ENCODE results near the gene HSPA4L. TPM values are rescaled to one million over a fixed set of nuclear protein-coding genes. Genes with fewer than 3 reads are reported as not detected.

Gene HSPA4L
- total and polyA plus RNA-seq, 2 experiments from 2014 or later = 3.5 to 4.2 TPM

- no peaks in the 10 kb centered on the region for H3K27me3 ChIP-seq (ENCODE audit: insufficient read depth)
- Mint-ChIP-seq H3K4me1 (peaks cover 4% of the 10 kb centered on the region; the same call in 2 of the 3 replicates), H3K9me3 (peaks cover 5% of the 10 kb centered on the region; the same call in 2 of the 3 replicates), H3K36me3 (ENCODE audit: low read depth) (peaks cover 3% of the 10 kb centered on the region; the same call in 2 of the 3 replicates), H3K27ac (no peak overlapping the region), H3K4me3 (no peak overlapping the region), H3K27me3 (ENCODE audit: insufficient read depth, low read depth, poor library complexity) (no peaks in the 10 kb centered on the region)
- H3K4me3 ChIP-seq = no peak overlapping the region
- H3K4me1 ChIP-seq (ENCODE audit: insufficient read depth) = no peaks in the 10 kb centered on the region
- no peak overlapping the region for H3K27ac ChIP-seq (ENCODE audit: low read depth)
- no peak overlapping the region for H2AFZ ChIP-seq
- H3F3A ChIP-seq (replicated peaks; ENCODE audit: low read depth) = no peaks in the 10 kb centered on the region
- TF ChIP-seq CREB1 (CRISPR knock-in tag; IDR thresholded peaks at IDR 0.05; ENCODE audit: low read depth) (no peak), NANOG (IDR thresholded peaks at IDR 0.05; ENCODE audit: borderline replicate concordance) (no peak), EZH2phosphoT487 (IDR thresholded peaks at IDR 0.05; ENCODE audit: unreplicated experiment) (no peak), EZH2 (IDR thresholded peaks at IDR 0.05; ENCODE audit: low read depth, unreplicated experiment) (no peak), ETS1 (IDR thresholded peaks at IDR 0.05) (no peak), POLR2AphosphoS5 (IDR thresholded peaks at IDR 0.05; ENCODE audit: low read depth) (no peak), STAT1 (IDR thresholded peaks at IDR 0.05; ENCODE audit: unreplicated experiment) (no peak), ZNF114 (CRISPR knock-in tag; IDR thresholded peaks at IDR 0.05) (no peak), ZNF331 (CRISPR knock-in tag; IDR thresholded peaks at IDR 0.05; ENCODE audit: low read depth) (no peak), CTCF (conservative IDR thresholded peaks at IDR 0.05; ENCODE audit: low read depth in 2 of 2) (no peak)
- H3K9me2 ChIP-seq (ENCODE audit: insufficient read depth) = no peaks in the 10 kb centered on the region
- DNase-seq (ENCODE audit: low spot score) (no peak), ATAC-seq (no peak)
- H4K20me1 ChIP-seq (replicated peaks; ENCODE audit: insufficient read depth) = no peaks in the 10 kb centered on the region
- H3K79me2 ChIP-seq (replicated peaks; ENCODE audit: insufficient read depth) = peaks cover 5% of the 10 kb centered on the region; the same call in 1 of the 2 replicates
- H3K4me2 ChIP-seq = no peak overlapping the region
- H3K36me3 ChIP-seq (ENCODE audit: insufficient read depth) = no peaks in the 10 kb centered on the region
Observed at GRCh38 chr4:127868196-127868595, 86.1 kb downstream of the HSPA4L start.

- ATAC-seq = no peak
- no peaks in the 10 kb centered on the region for H3K9me3 Mint-ChIP-seq
Observed at GRCh38 chr4:127870281-127870680, 88.2 kb downstream of the HSPA4L start.

More at GRCh38 chr4:127870281-127870680, 88.2 kb downstream of the HSPA4L start:
- no peaks in the 10 kb centered on the region for H3F3A ChIP-seq (replicated peaks; ENCODE audit: low read depth)
- H3K79me2 ChIP-seq (replicated peaks; ENCODE audit: insufficient read depth) = peaks cover 5% of the 10 kb centered on the region; the same call in 1 of the 2 replicates
- H3K9me2 ChIP-seq (ENCODE audit: insufficient read depth) = no peaks in the 10 kb centered on the region
- no peaks in the 10 kb centered on the region for H3K4me1 ChIP-seq (ENCODE audit: insufficient read depth)
- H2AFZ ChIP-seq = no peak overlapping the region
- DNase-seq (ENCODE audit: low spot score) = no peak
- Mint-ChIP-seq H3K36me3 (ENCODE audit: low read depth) (peaks cover 6% of the 10 kb centered on the region; the same call in 1 of the 3 replicates), H3K4me1 (peaks cover 4% of the 10 kb centered on the region; the same call in 2 of the 3 replicates), H3K27ac (no peak overlapping the region), H3K27me3 (ENCODE audit: insufficient read depth, low read depth, poor library complexity) (no peaks in the 10 kb centered on the region), H3K4me3 (no peak overlapping the region)
- H3K36me3 ChIP-seq (ENCODE audit: insufficient read depth) = no peaks in the 10 kb centered on the region
- no peaks in the 10 kb centered on the region for H3K27me3 ChIP-seq (ENCODE audit: insufficient read depth)
- TF ChIP-seq EZH2phosphoT487 (IDR thresholded peaks at IDR 0.05; ENCODE audit: unreplicated experiment) = no peak
- TF ChIP-seq ETS1 (IDR thresholded peaks at IDR 0.05) = no peak
- no peak for TF ChIP-seq REST (IDR thresholded peaks at IDR 0.05; ENCODE audit: unreplicated experiment)
- no peak for TF ChIP-seq NANOG (IDR thresholded peaks at IDR 0.05; ENCODE audit: borderline replicate concordance)
- TF ChIP-seq STAT1 (IDR thresholded peaks at IDR 0.05; ENCODE audit: unreplicated experiment) = no peak
- H3K4me3 ChIP-seq = no peak overlapping the region
- no peaks in the 10 kb centered on the region for H4K20me1 ChIP-seq (replicated peaks; ENCODE audit: insufficient read depth)
- no peak overlapping the region for H3K27ac ChIP-seq (ENCODE audit: low read depth)
- no peak overlapping the region for H3K4me2 ChIP-seq

All from GM23338 (cell line).